Uterus (tissue), 2 donors: Measurements from ENCODE around the gene HIPK2.

Experiments used
- POLR2A ChIP-seq, 2 donors: fragments of 450-650 bp; IDR thresholded peaks; one replicate each; pipeline ENCODE4 v1.6.1; 2016; ENCODE audit warnings: antibody characterized with exemption in 2 of 2, mild to moderate bottlenecking in 1 of 2, moderate library complexity in 1 of 2
- TF ChIP-seq, protein P1 (sequence below), 4 experiments: fragments of 200-600 bp in 2 of 4; fragments of 450-650 bp in 2 of 4; sonication (generic) in 2 of 4; IDR thresholded peaks; one replicate each; pipeline ENCODE4 v1.5.1; 2016 to 2019; ENCODE audit warnings: antibody characterized with exemption in 4 of 4, mild to moderate bottlenecking in 2 of 4, moderate library complexity in 1 of 4

DNA sequence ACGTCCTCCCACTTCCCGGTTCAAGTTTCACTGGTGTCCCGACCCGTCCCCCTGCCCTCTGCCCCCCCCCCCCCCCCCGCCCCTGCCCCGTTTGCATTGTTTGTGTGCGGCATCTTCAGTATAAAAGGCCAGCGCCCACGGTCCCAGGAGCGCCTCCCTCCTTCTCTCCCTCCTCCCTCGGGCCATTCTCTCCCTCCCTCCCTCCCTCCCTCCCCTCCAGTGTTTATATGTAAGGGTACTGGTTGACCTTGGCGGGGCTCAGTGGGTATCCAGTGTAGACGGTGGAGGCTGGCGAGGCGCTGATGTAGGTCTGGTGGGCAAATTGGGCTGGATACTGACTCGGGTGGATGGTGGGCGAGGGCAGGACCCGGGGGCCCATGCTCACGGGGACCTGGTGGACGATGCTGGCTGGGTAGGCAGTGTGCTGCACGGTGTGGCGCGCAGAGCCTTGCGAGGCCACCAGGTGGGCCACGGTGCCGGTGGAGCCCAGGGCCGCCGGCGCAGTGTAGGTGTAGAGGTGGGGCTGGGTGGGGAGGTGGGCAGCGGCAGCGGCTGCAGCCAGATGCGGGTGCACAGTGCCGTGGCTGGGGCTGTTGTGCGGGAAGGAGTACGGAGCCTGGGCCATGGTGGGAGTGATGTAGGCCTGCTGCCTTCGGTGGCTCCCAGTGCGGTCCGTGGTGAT, 205.0 kb downstream of the HIPK2 start:
- TF ChIP-seq, protein P1, sequence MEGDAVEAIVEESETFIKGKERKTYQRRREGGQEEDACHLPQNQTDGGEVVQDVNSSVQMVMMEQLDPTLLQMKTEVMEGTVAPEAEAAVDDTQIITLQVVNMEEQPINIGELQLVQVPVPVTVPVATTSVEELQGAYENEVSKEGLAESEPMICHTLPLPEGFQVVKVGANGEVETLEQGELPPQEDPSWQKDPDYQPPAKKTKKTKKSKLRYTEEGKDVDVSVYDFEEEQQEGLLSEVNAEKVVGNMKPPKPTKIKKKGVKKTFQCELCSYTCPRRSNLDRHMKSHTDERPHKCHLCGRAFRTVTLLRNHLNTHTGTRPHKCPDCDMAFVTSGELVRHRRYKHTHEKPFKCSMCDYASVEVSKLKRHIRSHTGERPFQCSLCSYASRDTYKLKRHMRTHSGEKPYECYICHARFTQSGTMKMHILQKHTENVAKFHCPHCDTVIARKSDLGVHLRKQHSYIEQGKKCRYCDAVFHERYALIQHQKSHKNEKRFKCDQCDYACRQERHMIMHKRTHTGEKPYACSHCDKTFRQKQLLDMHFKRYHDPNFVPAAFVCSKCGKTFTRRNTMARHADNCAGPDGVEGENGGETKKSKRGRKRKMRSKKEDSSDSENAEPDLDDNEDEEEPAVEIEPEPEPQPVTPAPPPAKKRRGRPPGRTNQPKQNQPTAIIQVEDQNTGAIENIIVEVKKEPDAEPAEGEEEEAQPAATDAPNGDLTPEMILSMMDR (IDR thresholded peaks at IDR 0.05), result no peak
- no peak for TF ChIP-seq POLR2A (IDR thresholded peaks at IDR 0.05)
